ENCODE measurements around the gene CCDC97.

DNA sequence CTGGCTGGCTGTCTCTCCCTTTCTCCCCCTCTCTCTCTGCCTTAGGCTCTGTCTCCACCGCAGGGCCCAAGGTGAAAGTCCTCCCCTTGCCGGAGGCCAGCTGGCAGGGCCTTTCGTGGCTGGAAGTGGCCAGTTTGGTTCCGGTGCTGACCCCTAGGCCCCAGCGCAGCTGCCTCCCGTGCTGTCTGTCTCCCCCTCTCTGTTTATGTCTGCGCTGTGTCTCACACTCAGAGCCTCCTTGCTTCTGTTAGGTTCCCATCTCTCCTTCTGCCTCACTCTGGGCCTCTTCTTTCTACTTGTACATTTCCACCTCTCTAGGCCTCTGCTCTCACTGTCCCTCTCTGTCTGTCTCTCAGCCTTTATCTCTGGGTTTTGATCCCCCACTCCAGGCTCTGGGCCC is 13.1 kb downstream of the CCDC97 start:
- TF ChIP-seq, protein P1, sequence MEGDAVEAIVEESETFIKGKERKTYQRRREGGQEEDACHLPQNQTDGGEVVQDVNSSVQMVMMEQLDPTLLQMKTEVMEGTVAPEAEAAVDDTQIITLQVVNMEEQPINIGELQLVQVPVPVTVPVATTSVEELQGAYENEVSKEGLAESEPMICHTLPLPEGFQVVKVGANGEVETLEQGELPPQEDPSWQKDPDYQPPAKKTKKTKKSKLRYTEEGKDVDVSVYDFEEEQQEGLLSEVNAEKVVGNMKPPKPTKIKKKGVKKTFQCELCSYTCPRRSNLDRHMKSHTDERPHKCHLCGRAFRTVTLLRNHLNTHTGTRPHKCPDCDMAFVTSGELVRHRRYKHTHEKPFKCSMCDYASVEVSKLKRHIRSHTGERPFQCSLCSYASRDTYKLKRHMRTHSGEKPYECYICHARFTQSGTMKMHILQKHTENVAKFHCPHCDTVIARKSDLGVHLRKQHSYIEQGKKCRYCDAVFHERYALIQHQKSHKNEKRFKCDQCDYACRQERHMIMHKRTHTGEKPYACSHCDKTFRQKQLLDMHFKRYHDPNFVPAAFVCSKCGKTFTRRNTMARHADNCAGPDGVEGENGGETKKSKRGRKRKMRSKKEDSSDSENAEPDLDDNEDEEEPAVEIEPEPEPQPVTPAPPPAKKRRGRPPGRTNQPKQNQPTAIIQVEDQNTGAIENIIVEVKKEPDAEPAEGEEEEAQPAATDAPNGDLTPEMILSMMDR (IDR thresholded peaks at IDR 0.05; ENCODE audit: insufficient read depth, low read length, poor library complexity, severe bottlenecking): no peak
- TF ChIP-seq EZH2phosphoT487 (conservative IDR thresholded peaks at IDR 0.05; ENCODE audit: low read length): no peak
